Spleen (tissue), 11 donors: ENCODE measurements around the gene GRAMD1B. TPM values are rescaled to one million over a fixed set of nuclear protein-coding genes. Genes with fewer than 3 reads are reported as not detected.
"Not testable (repeated sequence)": the region's sequence is repeated elsewhere in the genome, so short reads cannot be mapped to it uniquely, and the experiment has no call there.

ENCODE experiments used
- DNase-seq: peaks from one replicate; pipeline ENCODE4 v3.0.0-alpha.2; 2020
- H3K27ac ChIP-seq, 8 donors: fragments of 200-600 bp; sonication (generic) in 7 of 8; 1 replicate in 4 of 8; 2 replicates in 4 of 8; pipeline versions ENCODE4 v1.5.0 to v1.8.0; 2016 to 2021; ENCODE audit warnings: inconsistent platforms in 4 of 8, mild to moderate bottlenecking in 4 of 8, moderate library complexity in 1 of 8
- H3K27me3 ChIP-seq, 7 donors: fragments of 200-600 bp; sonication (generic) in 6 of 7; replicated peaks in 1 of 7; 1 replicate in 4 of 7; 2 replicates in 3 of 7; pipeline versions ENCODE4 v1.5.0 to v1.8.0; 2016 to 2021; ENCODE audit warnings: inconsistent platforms in 3 of 7, mild to moderate bottlenecking in 1 of 7
- H3K36me3 ChIP-seq, 6 donors: fragments of 200-600 bp; sonication (generic) in 5 of 6; 1 replicate in 4 of 6; 2 replicates in 2 of 6; pipeline versions ENCODE4 v1.5.0 to v1.8.0; 2016 to 2021; ENCODE audit warnings: inconsistent platforms in 2 of 6
- H3K4me1 ChIP-seq, 6 donors: fragments of 200-600 bp; sonication (generic) in 5 of 6; 1 replicate in 3 of 6; 2 replicates in 3 of 6; pipeline versions ENCODE4 v1.5.0 to v1.8.0; 2016 to 2021; ENCODE audit warnings: inconsistent platforms in 3 of 6
- H3K4me3 ChIP-seq, 8 donors: fragments of 200-600 bp; sonication (generic) in 7 of 8; 1 replicate in 4 of 8; 2 replicates in 4 of 8; pipeline versions ENCODE4 v1.5.0 to v1.8.0; 2016 to 2021; ENCODE audit warnings: inconsistent platforms in 4 of 8, mild to moderate bottlenecking in 4 of 8, moderate library complexity in 2 of 8
- H3K9me3 ChIP-seq, 8 donors: fragments of 200-600 bp; sonication (generic) in 7 of 8; 1 replicate in 4 of 8; 2 replicates in 4 of 8; pipeline versions ENCODE4 v1.5.0 to v1.8.0; 2016 to 2021; ENCODE audit warnings: inconsistent platforms in 4 of 8
- POLR2A ChIP-seq, 3 donors: fragments of 450-650 bp; IDR thresholded peaks; one replicate each; pipeline ENCODE4 v1.5.1; 2017; ENCODE audit warnings: antibody characterized with exemption in 3 of 3, mild to moderate bottlenecking in 1 of 3
- POLR2AphosphoS5 ChIP-seq, 3 donors: sonication (generic); formaldehyde crosslinking; IDR thresholded peaks; one replicate each; pipeline ENCODE4 v1.5.1; 2017; ENCODE audit warnings: antibody characterized with exemption in 3 of 3
- WGBS, 5 donors: extraction: QIAGEN DNeasy Blood & Tissue Kit in 3 of 5; methylation state at CpG; one replicate each; pipeline versions ENCODE4 v1.1.5 to v1.1.7; 2013 to 2018; 5-methylcytosine and 5-hydroxymethylcytosine counted together
- intact Hi-C: fragments of 100-400 bp; cut with DNase I; formaldehyde crosslinking; loops from one replicate; pipeline ENCODE4 v1.15.0; 2023; ENCODE audit warnings: low total_unique reads
- polyA plus RNA-seq, 3 donors: library from polyadenylated mRNA; stranded (reverse); fragments of 200-250 nt; gene quantifications; one replicate each; pipeline ENCODE4 v1.2.1, GENCODE V29; 2013
- total RNA-seq, 7 donors: library from RNA; depleted of rRNA in 3 of 7; stranded (reverse); fragments of >200 nt in 3 of 7; fragmentation: NEBNext Ultra II Directional in 4 of 7; extraction: Animal tissue kit (Norgen Biotek cat#: 25700) in 4 of 7; gene quantifications; one replicate each; pipeline versions ENCODE4 v1.1.0 to v1.2.1, GENCODE V29; 2016 to 2021
- TF ChIP-seq, protein P1 (sequence below), 11 experiments: fragments of 200-600 bp in 7 of 11; fragments of 450-650 bp in 4 of 11; sonication (generic) in 4 of 11; IDR thresholded peaks in 8 of 11; conservative IDR thresholded peaks in 3 of 11; 1 replicate in 7 of 11; 2 replicates in 4 of 11; pipeline versions ENCODE4 v1.4.0 to v1.8.0; 2016 to 2021; ENCODE audit warnings: antibody characterized with exemption in 11 of 11, inconsistent platforms in 4 of 11, mild to moderate bottlenecking in 1 of 11
- donor health status: healthy with polysubstance abuse.
- donor health status: DM: no; HTN: no; CAD: no; lungs with moderate emphysema.
- donor health status: DM: no; HTN: no; CAD: no.
- donor health status: Bipolar disorder and iron deficiency.
- donor health status: healthy.
- donor health status: DM: no; HTN: no; CAD: no.
- donor health status: DM: yes; HTN: yes; CAD: no.

The GRAMD1B gene
- total and polyA plus RNA-seq, 10 donors = 1.7 to 15.6 (median 7.5) TPM

DNA sequence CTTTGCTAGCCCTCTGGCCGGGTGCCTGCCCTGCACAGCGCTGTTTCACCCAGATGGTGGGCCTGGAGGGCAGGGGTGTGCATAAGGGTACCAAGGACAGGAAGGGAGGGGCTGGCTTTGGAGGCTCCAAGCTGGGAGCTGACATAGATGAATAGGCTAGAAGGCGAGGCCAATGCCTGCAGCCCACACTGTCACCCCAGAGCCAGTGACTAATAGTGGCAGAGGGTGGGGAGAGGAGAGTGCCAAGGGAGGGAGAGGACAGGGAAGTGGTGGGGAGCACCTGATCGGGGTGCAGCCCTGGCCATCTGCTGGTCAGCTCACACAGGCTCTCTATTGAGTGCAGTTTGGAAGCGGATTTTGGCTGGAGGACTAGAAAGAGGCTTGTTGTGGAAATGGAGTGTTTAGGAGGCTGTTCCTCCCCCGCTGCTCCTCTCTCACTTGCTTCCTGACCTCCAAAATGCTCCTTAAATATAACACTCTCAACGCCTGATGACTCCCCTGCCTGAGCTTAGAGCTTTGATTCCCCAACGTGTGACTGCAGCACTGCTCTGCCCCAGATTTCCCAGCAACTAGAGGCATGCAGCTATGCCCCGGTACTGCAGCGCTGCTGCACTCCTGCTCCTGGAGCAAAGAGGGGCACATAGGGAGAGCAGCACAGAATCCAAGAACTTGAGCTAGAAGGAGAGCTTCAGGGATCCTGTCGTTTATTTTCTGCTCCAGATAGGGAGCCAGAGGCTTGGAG is 89.2 kb downstream of the GRAMD1B start:
- H3K4me3 ChIP-seq = no peak overlapping the region
- H3K4me1 ChIP-seq = peaks cover 3 to 26% (median 17%) of the 10 kb centered on the region in 6 donors
- TF ChIP-seq, protein P1, sequence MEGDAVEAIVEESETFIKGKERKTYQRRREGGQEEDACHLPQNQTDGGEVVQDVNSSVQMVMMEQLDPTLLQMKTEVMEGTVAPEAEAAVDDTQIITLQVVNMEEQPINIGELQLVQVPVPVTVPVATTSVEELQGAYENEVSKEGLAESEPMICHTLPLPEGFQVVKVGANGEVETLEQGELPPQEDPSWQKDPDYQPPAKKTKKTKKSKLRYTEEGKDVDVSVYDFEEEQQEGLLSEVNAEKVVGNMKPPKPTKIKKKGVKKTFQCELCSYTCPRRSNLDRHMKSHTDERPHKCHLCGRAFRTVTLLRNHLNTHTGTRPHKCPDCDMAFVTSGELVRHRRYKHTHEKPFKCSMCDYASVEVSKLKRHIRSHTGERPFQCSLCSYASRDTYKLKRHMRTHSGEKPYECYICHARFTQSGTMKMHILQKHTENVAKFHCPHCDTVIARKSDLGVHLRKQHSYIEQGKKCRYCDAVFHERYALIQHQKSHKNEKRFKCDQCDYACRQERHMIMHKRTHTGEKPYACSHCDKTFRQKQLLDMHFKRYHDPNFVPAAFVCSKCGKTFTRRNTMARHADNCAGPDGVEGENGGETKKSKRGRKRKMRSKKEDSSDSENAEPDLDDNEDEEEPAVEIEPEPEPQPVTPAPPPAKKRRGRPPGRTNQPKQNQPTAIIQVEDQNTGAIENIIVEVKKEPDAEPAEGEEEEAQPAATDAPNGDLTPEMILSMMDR (IDR thresholded peaks at IDR 0.05 in 8 of 11, conservative IDR thresholded peaks at IDR 0.05 in 3 of 11) = no peak
- no peak for TF ChIP-seq POLR2A (IDR thresholded peaks at IDR 0.05)
- no peak for TF ChIP-seq POLR2AphosphoS5 (IDR thresholded peaks at IDR 0.05)
- peaks cover 0 to 7% (median 1%) of the 10 kb centered on the region in 8 donors for H3K9me3 ChIP-seq
- H3K27me3 ChIP-seq = peaks cover 0 to 10% (median 0%) of the 10 kb centered on the region in 7 donors
- WGBS, 5 donors = 51 to 77% (median 68%) methylated on average over 9 to 11 of the region's 11 CpGs
- intact Hi-C loops = no loop called here
- no peaks in the 10 kb centered on the region for H3K36me3 ChIP-seq
- DNase-seq = no peak
- peak overlapping the region in 3 of 8 donors; percentile 20 to 30 (median 29) for H3K27ac ChIP-seq

DNA sequence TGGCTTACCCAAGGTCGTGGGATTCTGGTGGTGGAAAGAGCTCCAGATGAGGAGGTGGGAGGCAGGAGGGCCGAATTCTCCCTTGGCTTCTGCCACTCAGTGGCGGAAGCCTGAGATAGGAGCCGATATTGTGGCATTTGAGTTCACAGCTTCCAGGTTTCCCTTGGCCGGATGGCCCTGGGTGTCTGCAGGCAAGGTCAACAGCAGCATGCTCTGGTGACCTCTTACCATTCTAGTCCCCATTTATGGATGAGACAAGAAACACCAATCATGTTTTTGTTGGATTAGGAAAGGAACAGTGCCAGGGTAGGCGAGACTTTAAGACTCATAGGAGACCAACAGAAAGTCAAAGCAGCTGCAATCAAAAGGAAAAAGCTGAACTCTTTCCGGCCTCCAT is 89.7 kb downstream of the GRAMD1B start:
- Histone ChIP-seq H3K27me3 (peaks cover 0 to 10% (median 0%) of the 10 kb centered on the region in 7 donors), H3K36me3 (no peaks in the 10 kb centered on the region), H3K4me3 (no peak overlapping the region), H3K9me3 (peaks cover 0 to 7% (median 1%) of the 10 kb centered on the region in 8 donors), H3K4me1 (peaks cover 3 to 26% (median 17%) of the 10 kb centered on the region in 6 donors), H3K27ac (peak overlapping the region in 2 of 8 donors; percentile 20 to 29)
- DNase-seq = no peak
- whole genome bisulfite sequencing, 5 donors = 68 to 84% (median 77%) methylated on average over 7 of the region's 7 CpGs
- TF ChIP-seq POLR2AphosphoS5 (IDR thresholded peaks at IDR 0.05) = no peak
- TF ChIP-seq, protein P1 (IDR thresholded peaks at IDR 0.05 in 8 of 11, conservative IDR thresholded peaks at IDR 0.05 in 3 of 11) = no peak
- TF ChIP-seq POLR2A (IDR thresholded peaks at IDR 0.05) = no peak
- intact Hi-C loops = no loop called here

DNA sequence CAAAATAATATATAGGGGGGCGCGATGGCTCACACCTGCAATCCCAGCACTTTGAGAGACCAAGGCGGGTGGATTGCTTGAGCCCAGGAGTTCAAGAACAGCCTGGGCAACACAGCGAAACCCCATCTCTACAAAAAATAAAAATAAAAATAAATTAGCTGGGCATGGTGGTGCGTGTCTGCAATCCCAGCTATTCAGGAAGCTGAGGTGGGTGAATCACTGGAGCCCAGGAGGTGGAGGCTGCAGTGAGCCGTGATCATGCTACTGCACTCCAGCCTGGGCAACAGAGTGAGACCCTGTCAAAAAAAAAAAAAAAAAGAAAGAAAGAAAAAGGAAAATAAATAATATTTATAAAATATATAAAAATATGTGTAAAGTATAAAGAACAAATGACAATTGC is 90.4 kb downstream of the GRAMD1B start:
- peak overlapping the region in 1 of 8 donors; percentile 17 for H3K27ac ChIP-seq
- WGBS, 5 donors = 90 to 98% (median 94%) methylated on average over 6 of the region's 6 CpGs

DNA sequence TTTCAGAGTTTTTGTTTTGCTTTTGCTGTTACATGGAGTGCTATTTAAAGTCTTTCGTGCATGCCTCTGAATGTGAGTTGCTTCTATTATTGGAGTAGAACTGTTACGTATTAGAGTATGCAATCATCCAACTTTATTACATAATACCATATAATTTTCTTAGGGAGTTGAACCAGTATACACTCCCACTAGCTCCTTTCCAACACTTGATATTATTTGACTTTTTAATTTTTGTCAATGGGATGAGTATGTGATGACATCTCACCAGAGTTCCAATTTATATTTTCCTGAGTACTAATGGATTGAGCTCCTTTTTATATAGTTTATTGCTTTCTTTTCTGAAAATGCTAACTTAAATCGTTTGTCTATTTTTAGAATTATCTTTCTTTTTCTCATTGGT is 90.9 kb downstream of the GRAMD1B start:
- no peaks in the 10 kb centered on the region for H3K36me3 ChIP-seq
- no peak for TF ChIP-seq POLR2AphosphoS5 (IDR thresholded peaks at IDR 0.05)
- TF ChIP-seq, protein P1 (IDR thresholded peaks at IDR 0.05 in 8 of 11, conservative IDR thresholded peaks at IDR 0.05 in 3 of 11) = no peak
- no peak for TF ChIP-seq POLR2A (IDR thresholded peaks at IDR 0.05)
- peaks cover 0 to 7% (median 1%) of the 10 kb centered on the region in 8 donors for H3K9me3 ChIP-seq
- peaks cover 0 to 10% (median 0%) of the 10 kb centered on the region in 7 donors for H3K27me3 ChIP-seq
- WGBS, 5 donors = 71 to 86% (median 81%) methylated on average over 3 of the region's 3 CpGs
- H3K4me3 ChIP-seq = no peak overlapping the region
- no peak overlapping the region for H3K27ac ChIP-seq
- intact Hi-C loops = no loop called here
- DNase-seq = no peak
- peaks cover 3 to 26% (median 17%) of the 10 kb centered on the region in 6 donors for H3K4me1 ChIP-seq

More for the DNA sequence above, 90.4 kb downstream of the GRAMD1B start:
- peaks cover 3 to 26% (median 17%) of the 10 kb centered on the region in 6 donors for H3K4me1 ChIP-seq
- H3K4me3 ChIP-seq, H3K27me3 ChIP-seq, H3K36me3 ChIP-seq, H3K9me3 ChIP-seq, DNase-seq, intact Hi-C loops: not testable (repeated sequence)
